ENCODE data around the gene CHKA. TPM values are rescaled to one million over a fixed set of nuclear protein-coding genes. Genes with fewer than 3 reads are reported as not detected.
A peak's percentile ranks its signal among the peaks of the same experiment; 100 is the strongest.

Gene CHKA
- total and polyA plus RNA-seq, 4 experiments from 2014 or later = 1.5 to 2.7 (median 2.6) TPM

DNA sequence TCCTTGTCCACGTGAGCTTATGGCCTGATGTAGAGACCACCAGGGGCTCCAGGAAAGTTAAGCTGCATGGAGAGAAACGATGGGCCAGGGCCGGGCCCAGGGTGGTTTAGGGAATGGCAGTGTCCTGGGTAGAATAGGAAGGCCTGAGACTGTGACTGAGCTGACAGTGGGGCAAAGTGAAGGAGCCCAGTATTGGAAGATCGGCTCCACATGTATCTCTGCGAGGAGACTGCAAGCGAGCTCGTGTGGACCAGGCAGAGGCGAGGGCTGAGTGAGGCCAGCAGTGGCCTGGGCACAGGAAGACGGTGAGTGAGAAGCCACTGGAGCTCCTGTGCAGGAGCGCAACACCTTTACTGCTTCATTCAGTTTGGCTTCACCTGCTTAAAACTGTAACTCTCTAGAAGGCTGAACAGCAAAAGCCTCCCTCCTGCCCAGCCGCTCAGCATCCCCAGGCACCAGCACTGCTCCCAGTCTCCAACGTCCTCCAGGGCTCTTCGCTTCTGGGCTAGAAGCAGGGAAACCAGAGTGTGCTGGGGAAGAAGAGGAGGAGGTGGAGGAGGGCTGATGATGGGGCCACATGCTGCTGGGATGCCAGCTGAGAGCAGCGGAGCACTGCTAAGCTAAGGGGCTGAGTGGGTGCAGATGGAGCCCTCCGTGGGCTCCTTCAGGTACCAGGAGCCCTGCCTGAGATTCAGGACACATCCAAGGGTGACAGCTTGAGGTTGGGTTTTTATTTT is 68.9 kb downstream of the CHKA start:
- ChIA-PET POLR2A (ENCODE audit: partially characterized antibody) (interaction anchor here (0.8 kb wide), 1 partner anchor 14 kb away, joined by 3 read pairs; no protein-coding TSS in a partner anchor), CTCF (ENCODE audit: partially characterized antibody) (no interaction called here)
- Mint-ChIP-seq H3K4me3 (no peak overlapping the region), H3K36me3 (peaks cover 11 to 33% of the 10 kb centered on the region in 2 donors), H3K4me1 (peaks cover 0 to 1% (median 0%) of the 10 kb centered on the region in 4 donors), H3K27me3 (no peaks in the 10 kb centered on the region), H3K9me3 (no peaks in the 10 kb centered on the region), H3K27ac (peak overlapping the region in 4 of 7 donors; percentile 1 to 74 (median 72))
- no peak for DNase-seq
- Histone ChIP-seq H3K4me3 (ENCODE audit: low read length in 2 of 2) (no peak overlapping the region), H3K4me1 (ENCODE audit: insufficient read depth, low read length) (no peaks in the 10 kb centered on the region), H3K27ac (ENCODE audit: low read depth, low read length) (no peak overlapping the region), H3K27me3 (ENCODE audit: insufficient read depth, low read length) (no peaks in the 10 kb centered on the region), H3K36me3 (ENCODE audit: insufficient read depth, low read length) (peaks cover 31% of the 10 kb centered on the region), H3K9me3 (ENCODE audit: control insufficient read depth in 1 of 2, low read length in 2 of 2) (no peaks in the 10 kb centered on the region)
- intact Hi-C loops (cut with micrococcal nuclease) = no loop called here

DNA sequence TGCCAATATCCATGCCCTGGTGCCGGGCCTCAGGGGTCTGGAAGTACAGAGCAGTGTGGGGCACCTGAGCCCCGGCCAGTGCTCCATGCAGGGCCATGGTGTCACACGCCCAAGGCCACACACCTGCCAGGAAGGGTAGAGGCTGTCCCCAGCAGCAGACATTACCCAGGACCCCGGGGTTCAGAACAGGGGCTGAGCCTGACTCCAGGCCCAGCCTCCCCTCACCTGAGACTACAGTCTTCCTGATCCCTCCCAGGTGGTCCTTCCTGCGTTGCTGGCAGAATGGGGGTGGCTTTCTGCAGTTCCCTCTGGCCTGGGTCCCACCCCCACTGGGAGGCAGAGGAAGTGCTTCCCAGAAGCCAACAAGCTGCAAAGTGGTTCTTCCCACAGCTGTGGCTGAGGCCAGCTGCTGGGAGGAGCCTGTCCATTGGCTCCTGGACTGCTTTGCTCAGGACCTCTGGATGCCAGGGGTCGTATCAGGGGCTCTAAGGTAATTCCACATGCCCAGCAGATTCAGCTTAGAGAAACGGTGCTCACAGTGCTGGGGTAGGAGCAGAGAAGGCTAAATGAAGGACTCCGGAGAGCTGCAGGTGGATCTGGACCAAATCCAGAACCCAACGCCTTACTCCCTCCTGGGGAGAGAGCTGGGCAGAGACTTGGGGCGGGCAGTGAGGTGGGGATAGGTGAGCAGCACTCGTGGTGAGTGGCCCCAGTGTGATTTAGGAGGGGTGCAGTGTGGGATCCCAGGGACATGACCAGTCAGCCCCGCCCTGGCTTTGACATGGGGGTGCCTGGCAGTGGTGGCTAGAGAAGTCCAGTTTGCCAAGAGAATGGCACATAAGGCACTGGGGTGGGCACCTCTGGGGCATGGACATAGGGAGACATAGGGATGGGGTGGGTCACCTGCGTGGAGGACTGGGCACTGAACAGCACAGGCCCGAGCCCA is 69.7 kb downstream of the CHKA start:
- no peaks in the 10 kb centered on the region for H3K27me3 ChIP-seq (ENCODE audit: insufficient read depth, low read length)
- H3K27ac ChIP-seq (ENCODE audit: low read depth, low read length) = no peak overlapping the region
- H3K4me3 Mint-ChIP-seq = no peak overlapping the region
- H3K4me3 ChIP-seq (ENCODE audit: low read length in 2 of 2) = no peak overlapping the region
- H3K36me3 Mint-ChIP-seq = peaks cover 11 to 37% of the 10 kb centered on the region in 2 donors
- intact Hi-C loops (cut with micrococcal nuclease) = no loop called here
- H3K27me3 Mint-ChIP-seq = no peaks in the 10 kb centered on the region
- ChIA-PET POLR2A (ENCODE audit: partially characterized antibody) (interaction anchor here (0.8 kb wide), 1 partner anchor 13 kb away, joined by 3 read pairs; no protein-coding TSS in a partner anchor), CTCF (ENCODE audit: partially characterized antibody) (no interaction called here)
- H3K36me3 ChIP-seq (ENCODE audit: insufficient read depth, low read length) = peaks cover 34% of the 10 kb centered on the region
- H3K4me1 Mint-ChIP-seq = peaks cover 0 to 1% (median 0%) of the 10 kb centered on the region in 4 donors
- peak overlapping the region in 3 of 7 donors; percentile 1 to 74 (median 68) for H3K27ac Mint-ChIP-seq
- no peaks in the 10 kb centered on the region for H3K9me3 ChIP-seq (ENCODE audit: control insufficient read depth in 1 of 2, low read length in 2 of 2)
- H3K9me3 Mint-ChIP-seq = no peaks in the 10 kb centered on the region
- no peaks in the 10 kb centered on the region for H3K4me1 ChIP-seq (ENCODE audit: insufficient read depth, low read length)
- DNase-seq = no peak

DNA sequence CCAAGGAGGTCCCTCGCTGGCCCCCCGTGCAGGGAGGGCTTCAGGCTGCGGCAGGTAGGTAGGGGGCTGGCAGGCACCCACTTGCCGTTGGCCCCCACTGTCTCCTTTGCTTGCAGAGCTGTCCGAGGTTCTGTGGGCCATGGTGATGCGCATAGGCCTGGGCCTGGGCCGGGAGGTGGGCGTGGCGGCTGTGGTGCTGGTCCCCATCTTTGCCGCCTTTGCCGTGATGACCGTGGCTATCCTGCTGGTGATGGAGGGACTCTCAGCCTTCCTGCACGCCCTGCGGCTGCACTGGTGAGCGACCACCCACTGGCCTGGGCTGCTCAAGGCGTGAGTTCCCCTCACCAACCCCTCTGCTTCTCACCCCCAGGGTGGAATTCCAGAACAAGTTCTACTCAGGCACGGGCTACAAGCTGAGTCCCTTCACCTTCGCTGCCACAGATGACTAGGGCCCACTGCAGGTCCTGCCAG is 70.8 kb downstream of the CHKA start:
- no peaks in the 10 kb centered on the region for H3K4me1 ChIP-seq (ENCODE audit: insufficient read depth, low read length)
- no peaks in the 10 kb centered on the region for H3K4me1 Mint-ChIP-seq
- H3K4me3 Mint-ChIP-seq = no peak overlapping the region
- CTCF ChIA-PET (ENCODE audit: partially characterized antibody) = no interaction called here
- H3K36me3 Mint-ChIP-seq = peaks cover 11 to 47% of the 10 kb centered on the region in 2 donors
- DNase-seq = no peak
- H3K27ac ChIP-seq (ENCODE audit: low read depth, low read length) = no peak overlapping the region
- intact Hi-C loops (cut with micrococcal nuclease) = no loop called here
- POLR2A ChIA-PET (ENCODE audit: partially characterized antibody) = no interaction called here
- no peaks in the 10 kb centered on the region for H3K9me3 Mint-ChIP-seq
- H3K4me3 ChIP-seq (ENCODE audit: low read length in 2 of 2) = no peak overlapping the region
- H3K36me3 ChIP-seq (ENCODE audit: insufficient read depth, low read length) = peaks cover 36% of the 10 kb centered on the region
- H3K27me3 Mint-ChIP-seq = no peaks in the 10 kb centered on the region
- H3K9me3 ChIP-seq (ENCODE audit: control insufficient read depth in 1 of 2, low read length in 2 of 2) = no peaks in the 10 kb centered on the region
- H3K27me3 ChIP-seq (ENCODE audit: insufficient read depth, low read length) = no peaks in the 10 kb centered on the region
- no peak overlapping the region for H3K27ac Mint-ChIP-seq

DNA sequence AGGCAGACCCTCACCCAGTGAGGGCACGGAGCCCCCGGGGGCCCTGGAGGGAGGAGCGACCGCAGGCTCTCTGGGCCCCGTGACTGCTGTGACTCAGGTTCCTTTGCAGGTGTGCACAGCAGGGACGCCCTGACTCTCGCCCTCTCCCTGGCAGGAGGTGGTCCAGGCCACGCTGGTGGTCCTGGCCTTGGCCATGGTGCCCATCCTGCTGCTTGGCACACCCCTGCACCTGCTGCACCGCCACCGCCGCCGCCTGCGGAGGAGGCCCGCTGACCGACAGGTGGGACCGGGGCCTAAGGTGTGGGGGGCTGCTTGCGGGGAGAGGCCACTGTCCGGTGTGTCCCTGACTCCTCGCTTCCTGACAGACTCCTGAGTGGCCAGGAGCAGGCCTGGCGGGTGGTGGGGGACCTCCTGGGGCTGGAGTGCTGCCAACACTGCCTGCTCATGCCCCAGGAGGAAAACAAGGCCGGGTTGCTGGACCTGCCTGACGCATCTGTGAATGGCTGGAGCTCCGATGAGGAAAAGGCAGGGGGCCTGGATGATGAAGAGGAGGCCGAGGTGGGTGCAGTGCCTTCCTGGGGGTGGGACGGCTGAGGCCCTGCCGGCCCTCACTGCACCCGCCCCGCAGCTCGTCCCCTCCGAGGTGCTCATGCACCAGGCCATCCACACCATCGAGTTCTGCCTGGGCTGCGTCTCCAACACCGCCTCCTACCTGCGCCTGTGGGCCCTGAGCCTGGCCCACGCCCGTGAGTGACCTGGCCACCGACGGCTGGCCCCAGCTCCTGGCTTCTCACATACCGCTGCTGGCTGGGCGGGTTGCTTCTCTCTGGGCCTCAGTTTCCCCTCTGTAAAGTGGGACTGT is 71.4 kb downstream of the CHKA start:
- Mint-ChIP-seq H3K4me1 (no peaks in the 10 kb centered on the region), H3K27me3 (no peaks in the 10 kb centered on the region), H3K27ac (no peak overlapping the region), H3K36me3 (peaks cover 11 to 49% of the 10 kb centered on the region in 2 donors), H3K9me3 (no peaks in the 10 kb centered on the region), H3K4me3 (no peak overlapping the region)
- H3K27me3 ChIP-seq (ENCODE audit: insufficient read depth, low read length) = no peaks in the 10 kb centered on the region
- no peaks in the 10 kb centered on the region for H3K4me1 ChIP-seq (ENCODE audit: insufficient read depth, low read length)
- no peak overlapping the region for H3K27ac ChIP-seq (ENCODE audit: low read depth, low read length)
- intact Hi-C loops (cut with micrococcal nuclease) = no loop called here
- POLR2A ChIA-PET (ENCODE audit: partially characterized antibody) = no interaction called here
- CTCF ChIA-PET (ENCODE audit: partially characterized antibody) = no interaction called here
- H3K9me3 ChIP-seq (ENCODE audit: control insufficient read depth in 1 of 2, low read length in 2 of 2) = no peaks in the 10 kb centered on the region
- no peak overlapping the region for H3K4me3 ChIP-seq (ENCODE audit: low read length in 2 of 2)
- H3K36me3 ChIP-seq (ENCODE audit: insufficient read depth, low read length) = peaks cover 42% of the 10 kb centered on the region
- no peak for DNase-seq

DNA sequence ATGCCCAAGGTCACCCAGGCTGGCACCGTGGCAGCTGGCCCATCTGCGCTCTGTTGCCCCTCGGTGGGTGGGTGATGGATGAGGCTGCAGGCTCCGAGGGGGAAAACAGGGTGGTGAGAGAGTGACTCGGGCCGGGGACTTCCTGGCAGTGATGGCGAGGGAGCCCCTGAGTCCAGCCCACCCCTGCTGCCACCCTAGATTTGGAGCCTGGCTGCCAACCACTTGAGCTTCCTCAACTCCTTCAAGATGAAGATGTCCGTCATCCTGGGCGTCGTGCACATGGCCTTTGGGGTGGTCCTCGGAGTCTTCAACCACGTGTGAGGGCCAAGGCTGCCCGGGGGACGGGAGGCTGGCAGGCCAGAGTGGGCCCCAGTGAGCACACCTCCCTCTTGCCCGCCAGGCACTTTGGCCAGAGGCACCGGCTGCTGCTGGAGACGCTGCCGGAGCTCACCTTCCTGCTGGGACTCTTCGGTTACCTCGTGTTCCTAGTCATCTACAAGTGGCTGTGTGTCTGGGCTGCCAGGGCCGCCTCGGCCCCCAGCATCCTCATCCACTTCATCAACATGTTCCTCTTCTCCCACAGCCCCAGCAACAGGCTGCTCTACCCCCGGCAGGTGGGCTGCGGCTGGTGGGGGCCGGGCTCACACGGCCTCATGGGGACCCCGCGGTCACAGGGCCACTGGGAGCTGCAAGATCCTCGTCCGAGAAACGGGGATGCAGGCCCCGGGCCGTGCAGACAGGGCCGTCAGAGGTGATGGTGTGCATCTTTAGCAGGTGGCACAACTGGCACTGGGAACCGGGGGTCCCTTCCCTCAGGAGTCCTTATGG is 72.3 kb downstream of the CHKA start:
- Mint-ChIP-seq H3K4me3 (no peak overlapping the region), H3K27ac (no peak overlapping the region), H3K27me3 (no peaks in the 10 kb centered on the region), H3K4me1 (no peaks in the 10 kb centered on the region), H3K9me3 (no peaks in the 10 kb centered on the region), H3K36me3 (peaks cover 11 to 53% of the 10 kb centered on the region in 2 donors)
- DNase-seq = no peak
- Histone ChIP-seq H3K4me3 (ENCODE audit: low read length in 2 of 2) (no peak overlapping the region), H3K9me3 (ENCODE audit: control insufficient read depth in 1 of 2, low read length in 2 of 2) (no peaks in the 10 kb centered on the region), H3K4me1 (ENCODE audit: insufficient read depth, low read length) (no peaks in the 10 kb centered on the region), H3K27ac (ENCODE audit: low read depth, low read length) (no peak overlapping the region), H3K27me3 (ENCODE audit: insufficient read depth, low read length) (no peaks in the 10 kb centered on the region), H3K36me3 (ENCODE audit: insufficient read depth, low read length) (peaks cover 48% of the 10 kb centered on the region)
- ChIA-PET POLR2A (ENCODE audit: partially characterized antibody) (no interaction called here), CTCF (ENCODE audit: partially characterized antibody) (no interaction called here)
- intact Hi-C loops (cut with micrococcal nuclease) = no loop called here

DNA sequence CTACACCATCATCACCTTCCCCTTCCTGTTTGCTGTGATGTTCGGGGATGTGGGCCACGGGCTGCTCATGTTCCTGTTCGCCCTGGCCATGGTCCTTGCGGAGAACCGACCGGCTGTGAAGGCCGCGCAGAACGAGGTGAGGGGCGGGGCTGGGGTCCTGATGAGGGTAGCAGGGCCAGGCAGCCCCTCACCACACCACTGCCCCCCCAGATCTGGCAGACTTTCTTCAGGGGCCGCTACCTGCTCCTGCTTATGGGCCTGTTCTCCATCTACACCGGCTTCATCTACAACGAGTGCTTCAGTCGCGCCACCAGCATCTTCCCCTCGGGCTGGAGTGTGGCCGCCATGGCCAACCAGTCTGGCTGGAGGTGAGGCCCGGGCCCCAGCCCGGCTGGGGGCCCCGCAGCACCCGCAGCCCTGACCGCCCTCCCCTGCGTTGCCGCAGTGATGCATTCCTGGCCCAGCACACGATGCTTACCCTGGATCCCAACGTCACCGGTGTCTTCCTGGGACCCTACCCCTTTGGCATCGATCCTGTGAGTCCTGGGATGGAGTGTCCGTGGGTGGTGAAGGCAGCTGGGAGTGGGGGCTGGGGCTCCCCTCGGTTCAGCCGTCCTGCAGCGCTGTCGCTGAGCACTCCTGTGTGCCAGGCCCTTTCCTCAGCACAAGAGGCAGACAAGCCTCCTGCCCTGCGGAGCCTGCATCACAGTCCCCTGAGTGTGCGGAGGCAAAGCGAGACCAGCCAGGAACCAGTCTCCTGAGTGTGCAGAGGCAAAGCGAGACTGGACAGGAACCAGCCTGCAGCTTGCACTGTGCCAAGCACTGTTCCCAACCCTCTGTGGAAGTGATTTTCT is 73.5 kb downstream of the CHKA start:
- Histone ChIP-seq H3K27me3 (ENCODE audit: insufficient read depth, low read length) (no peaks in the 10 kb centered on the region), H3K4me3 (ENCODE audit: low read length in 2 of 2) (no peak overlapping the region), H3K9me3 (ENCODE audit: control insufficient read depth in 1 of 2, low read length in 2 of 2) (no peaks in the 10 kb centered on the region), H3K36me3 (ENCODE audit: insufficient read depth, low read length) (peaks cover 48% of the 10 kb centered on the region), H3K27ac (ENCODE audit: low read depth, low read length) (no peak overlapping the region), H3K4me1 (ENCODE audit: insufficient read depth, low read length) (no peaks in the 10 kb centered on the region)
- Mint-ChIP-seq H3K36me3 (peaks cover 11 to 50% of the 10 kb centered on the region in 2 donors), H3K27ac (peak overlapping the region in 1 of 7 donors; percentile 53), H3K27me3 (no peaks in the 10 kb centered on the region), H3K9me3 (no peaks in the 10 kb centered on the region), H3K4me3 (no peak overlapping the region), H3K4me1 (no peaks in the 10 kb centered on the region)
- CTCF ChIA-PET (ENCODE audit: partially characterized antibody) = interaction anchor here (0.7 kb wide), 1 partner anchor 233 kb away, joined by 3 read pairs; no protein-coding TSS in a partner anchor
- POLR2A ChIA-PET (ENCODE audit: partially characterized antibody) = interaction anchor here (1.2 kb wide), 1 partner anchor 11 kb away, joined by 3 read pairs; no protein-coding TSS in a partner anchor
- intact Hi-C loops (cut with micrococcal nuclease) = no loop called here
- DNase-seq = no peak
